HL-60 (cell line): ENCODE data around the gene MAPT.
"Not testable (repeated sequence)": the region's sequence is repeated elsewhere in the genome, so short reads cannot be mapped to it uniquely, and the experiment has no call there.

ENCODE experiments used
- DNase-seq, 2 experiments: peaks; one replicate each; pipeline ENCODE4 v3.0.0-alpha.2; 2010 to 2020; ENCODE audit warnings: low read depth in 1 of 2, low spot score in 1 of 2
- H3K27ac ChIP-seq: fragments of 250-450 bp; sonication (Bioruptor Pico); replicated peaks from 2 replicates; pipeline ENCODE4 v1.5.1; 2020; ENCODE audit warnings: mild to moderate bottlenecking, moderate library complexity
- H3K27me3 ChIP-seq: fragments of 250-450 bp; sonication (Bioruptor Pico); 2 replicates; pipeline ENCODE4 v1.5.1; 2021; ENCODE audit warnings: mild to moderate bottlenecking, moderate library complexity; ENCODE audit not compliant: insufficient read depth, poor library complexity, severe bottlenecking
- H3K4me3 ChIP-seq: replicated peaks from 2 replicates; pipeline ENCODE4 v1.5.1; 2011; ENCODE audit warnings: mild to moderate bottlenecking, control low read depth, low read length; ENCODE audit not compliant: insufficient read depth
- CTCF ChIP-seq: IDR thresholded peaks from one replicate; pipeline ENCODE4 v1.5.1; 2011; ENCODE audit warnings: low read length, control low read depth, inconsistent platforms; ENCODE audit not compliant: insufficient read depth
- GABPA ChIP-seq: IDR thresholded peaks from 2 replicates; pipeline ENCODE4 v1.6.1; 2012; ENCODE audit warnings: low read depth
- POLR2AphosphoS5 ChIP-seq: IDR thresholded peaks from 2 replicates; pipeline ENCODE4 v1.6.1; 2012; ENCODE audit warnings: low read depth
- SPI1 ChIP-seq: IDR thresholded peaks from 2 replicates; pipeline ENCODE4 v1.6.1; 2012; ENCODE audit warnings: low read depth, mild to moderate bottlenecking, borderline replicate concordance
- TF ChIP-seq, protein P1 (sequence below): IDR thresholded peaks from 2 replicates; pipeline ENCODE4 v1.6.1; 2012; ENCODE audit warnings: low read depth; ENCODE audit not compliant: insufficient replicate concordance

MAPT gene

GRCh38 chr17:45857977-45858708 is 36.2 kb upstream of the MAPT start:
- TF ChIP-seq, protein P1, sequence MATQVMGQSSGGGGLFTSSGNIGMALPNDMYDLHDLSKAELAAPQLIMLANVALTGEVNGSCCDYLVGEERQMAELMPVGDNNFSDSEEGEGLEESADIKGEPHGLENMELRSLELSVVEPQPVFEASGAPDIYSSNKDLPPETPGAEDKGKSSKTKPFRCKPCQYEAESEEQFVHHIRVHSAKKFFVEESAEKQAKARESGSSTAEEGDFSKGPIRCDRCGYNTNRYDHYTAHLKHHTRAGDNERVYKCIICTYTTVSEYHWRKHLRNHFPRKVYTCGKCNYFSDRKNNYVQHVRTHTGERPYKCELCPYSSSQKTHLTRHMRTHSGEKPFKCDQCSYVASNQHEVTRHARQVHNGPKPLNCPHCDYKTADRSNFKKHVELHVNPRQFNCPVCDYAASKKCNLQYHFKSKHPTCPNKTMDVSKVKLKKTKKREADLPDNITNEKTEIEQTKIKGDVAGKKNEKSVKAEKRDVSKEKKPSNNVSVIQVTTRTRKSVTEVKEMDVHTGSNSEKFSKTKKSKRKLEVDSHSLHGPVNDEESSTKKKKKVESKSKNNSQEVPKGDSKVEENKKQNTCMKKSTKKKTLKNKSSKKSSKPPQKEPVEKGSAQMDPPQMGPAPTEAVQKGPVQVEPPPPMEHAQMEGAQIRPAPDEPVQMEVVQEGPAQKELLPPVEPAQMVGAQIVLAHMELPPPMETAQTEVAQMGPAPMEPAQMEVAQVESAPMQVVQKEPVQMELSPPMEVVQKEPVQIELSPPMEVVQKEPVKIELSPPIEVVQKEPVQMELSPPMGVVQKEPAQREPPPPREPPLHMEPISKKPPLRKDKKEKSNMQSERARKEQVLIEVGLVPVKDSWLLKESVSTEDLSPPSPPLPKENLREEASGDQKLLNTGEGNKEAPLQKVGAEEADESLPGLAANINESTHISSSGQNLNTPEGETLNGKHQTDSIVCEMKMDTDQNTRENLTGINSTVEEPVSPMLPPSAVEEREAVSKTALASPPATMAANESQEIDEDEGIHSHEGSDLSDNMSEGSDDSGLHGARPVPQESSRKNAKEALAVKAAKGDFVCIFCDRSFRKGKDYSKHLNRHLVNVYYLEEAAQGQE = peak; percentile 97
- TF ChIP-seq GABPA = no peak
- no peak for TF ChIP-seq CTCF
- Histone ChIP-seq H3K27me3 (peaks cover 3% of the 10 kb centered on the region), H3K27ac (no peak overlapping the region), H3K4me3 (no peak overlapping the region)
- no peak for DNase-seq

DNA sequence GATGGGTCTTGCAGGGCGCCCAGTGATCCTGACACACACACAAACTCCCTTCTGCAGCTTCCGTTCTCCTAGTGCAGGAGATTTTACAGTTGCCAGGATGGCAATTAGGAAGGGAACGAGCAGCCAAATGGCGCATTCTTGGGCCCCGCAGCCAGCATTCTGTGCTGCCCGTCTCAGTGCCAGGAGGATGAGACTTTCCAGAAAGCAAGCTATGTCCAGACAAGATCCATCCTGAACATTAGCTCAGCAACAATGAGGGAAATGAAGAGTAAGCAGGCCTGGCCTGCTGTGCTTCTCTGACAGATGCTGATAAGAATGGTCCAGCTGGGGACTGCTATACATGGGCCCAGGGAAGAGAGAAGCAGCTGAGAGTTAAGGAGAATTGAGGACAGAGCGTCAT is 33.2 kb upstream of the MAPT start:
- no peak overlapping the region for H3K27ac ChIP-seq
- H3K4me3 ChIP-seq = no peak overlapping the region
- H3K27me3 ChIP-seq = peaks cover 8% of the 10 kb centered on the region
- TF ChIP-seq POLR2AphosphoS5 (no peak), CTCF (no peak), SPI1 (no peak), GABPA (no peak)
- TF ChIP-seq, protein P1 = no peak
- no peak for DNase-seq

- not testable (repeated sequence) for H3K27me3 ChIP-seq, DNase-seq, H3K4me3 ChIP-seq, H3K27ac ChIP-seq
Measured at GRCh38 chr17:45862127-45862526, 32.2 kb upstream of the MAPT start.

GRCh38 chr17:45863857-45864654 is 30.3 kb upstream of the MAPT start:
- Histone ChIP-seq H3K27me3 (peaks cover 8% of the 10 kb centered on the region), H3K4me3 (no peak overlapping the region), H3K27ac (no peak overlapping the region)
- no peak for DNase-seq
- TF ChIP-seq CTCF (no peak), SPI1 (no peak), GABPA (no peak), POLR2AphosphoS5 (no peak)
- TF ChIP-seq, protein P1 = no peak
